ENCODE results near the gene VTI1A. TPM values are rescaled to one million over a fixed set of nuclear protein-coding genes. Genes with fewer than 3 reads are reported as not detected.

Gene VTI1A
- total RNA-seq, 6 donors from 2014 or later, result 29.5 to 247 (median 43.0) TPM

- no peak for DNase-seq
- WGBS, 2 donors, result 89 to 92% methylated on average over 5 of the region's 5 CpGs
- H3K27ac ChIP-seq, result no peak overlapping the region
- no peak for TF ChIP-seq CTCF (IDR thresholded peaks at IDR 0.05)
- TF ChIP-seq POLR2AphosphoS5 (IDR thresholded peaks at IDR 0.05), result no peak
- TF ChIP-seq EP300 (IDR thresholded peaks at IDR 0.05), result no peak
- TF ChIP-seq POLR2A (IDR thresholded peaks at IDR 0.05), result no peak
- H3K4me3 ChIP-seq, result no peak overlapping the region
- no peaks in the 10 kb centered on the region for H3K9me3 ChIP-seq
- no peaks in the 10 kb centered on the region for H3K4me1 ChIP-seq
- no peaks in the 10 kb centered on the region for H3K27me3 ChIP-seq
- H3K36me3 ChIP-seq, result no peaks in the 10 kb centered on the region
- no peak for ATAC-seq (ENCODE audit: low FRiP score in 2 of 2)
Measured at GRCh38 chr10:112519133-112519761, 72.2 kb downstream of the VTI1A start.

- no peak overlapping the region for H3K27ac ChIP-seq
- ATAC-seq (ENCODE audit: low FRiP score in 2 of 2) (no peak), DNase-seq (no peak)
- H3K4me3 ChIP-seq, result no peak overlapping the region
- H3K4me1 ChIP-seq, result peaks cover 0 to under 1% (median 0%) of the 10 kb centered on the region in 4 donors
- TF ChIP-seq POLR2AphosphoS5 (IDR thresholded peaks at IDR 0.05) (no peak), CTCF (IDR thresholded peaks at IDR 0.05) (no peak), POLR2A (IDR thresholded peaks at IDR 0.05) (no peak), EP300 (IDR thresholded peaks at IDR 0.05) (no peak)
- no peaks in the 10 kb centered on the region for H3K27me3 ChIP-seq
- H3K9me3 ChIP-seq, result no peaks in the 10 kb centered on the region
- WGBS, 2 donors, result 74 to 76% methylated on average over 1 of the region's 1 CpG
- H3K36me3 ChIP-seq, result no peaks in the 10 kb centered on the region
Measured at GRCh38 chr10:112520914-112521313, 73.9 kb downstream of the VTI1A start.

GRCh38 chr10:112524641-112525040 is 77.6 kb downstream of the VTI1A start:
- H3K4me3 ChIP-seq, result no peak overlapping the region
- peaks cover 0 to 4% (median 0%) of the 10 kb centered on the region in 4 donors for H3K4me1 ChIP-seq
- no peak for ATAC-seq (ENCODE audit: low FRiP score in 2 of 2)
- no peaks in the 10 kb centered on the region for H3K9me3 ChIP-seq
- no peak overlapping the region for H3K27ac ChIP-seq
- TF ChIP-seq CTCF (IDR thresholded peaks at IDR 0.05) (no peak), EP300 (IDR thresholded peaks at IDR 0.05) (no peak), POLR2A (IDR thresholded peaks at IDR 0.05) (no peak), POLR2AphosphoS5 (IDR thresholded peaks at IDR 0.05) (no peak)
- H3K27me3 ChIP-seq, result no peaks in the 10 kb centered on the region
- no peak for DNase-seq
- H3K36me3 ChIP-seq, result no peaks in the 10 kb centered on the region

- Histone ChIP-seq H3K4me1 (peaks cover 0 to 4% (median 0%) of the 10 kb centered on the region in 4 donors), H3K36me3 (no peaks in the 10 kb centered on the region), H3K27ac (no peak overlapping the region), H3K9me3 (no peaks in the 10 kb centered on the region), H3K27me3 (no peaks in the 10 kb centered on the region), H3K4me3 (no peak overlapping the region)
- DNase-seq (no peak), ATAC-seq (ENCODE audit: low FRiP score in 2 of 2) (no peak)
- no peak for TF ChIP-seq POLR2A (IDR thresholded peaks at IDR 0.05)
- no peak for TF ChIP-seq POLR2AphosphoS5 (IDR thresholded peaks at IDR 0.05)
- WGBS, 2 donors, result 82 to 88% methylated on average over 3 of the region's 3 CpGs
Measured at GRCh38 chr10:112525200-112525599, 78.2 kb downstream of the VTI1A start.

GRCh38 chr10:112526139-112526538 is 79.1 kb downstream of the VTI1A start:
- DNase-seq, result no peak
- Histone ChIP-seq H3K27me3 (no peaks in the 10 kb centered on the region), H3K27ac (no peak overlapping the region), H3K9me3 (no peaks in the 10 kb centered on the region), H3K4me3 (no peak overlapping the region), H3K36me3 (no peaks in the 10 kb centered on the region), H3K4me1 (peaks cover 0 to 4% (median 0%) of the 10 kb centered on the region in 4 donors)
- TF ChIP-seq EP300 (IDR thresholded peaks at IDR 0.05) (no peak), POLR2AphosphoS5 (IDR thresholded peaks at IDR 0.05) (no peak), CTCF (IDR thresholded peaks at IDR 0.05) (no peak), POLR2A (IDR thresholded peaks at IDR 0.05) (no peak)
- 68 to 82% methylated on average over 3 of the region's 3 CpGs for WGBS, 2 donors
- no peak for ATAC-seq (ENCODE audit: low FRiP score in 2 of 2)

All from upper lobe of left lung (tissue), 6 donors.